Karpas-422 (cell line): ENCODE data around the gene F3. TPM values are rescaled to one million over a fixed set of nuclear protein-coding genes. Genes with fewer than 3 reads are reported as not detected.

Experiments used
- DNase-seq: peaks from one replicate; pipeline ENCODE4 v3.0.0-alpha.2; 2015
- H2AFZ ChIP-seq: fragments of 200-600 bp; sonication (generic); 2 replicates; pipeline ENCODE4 v1.6.1; 2014; ENCODE audit warnings: antibody characterized with exemption, low read length, mixed read lengths
- H3K27ac ChIP-seq: fragments of 200-600 bp; sonication (generic); 2 replicates; pipeline ENCODE4 v1.5.1; 2014; ENCODE audit warnings: mild to moderate bottlenecking, low read length, moderate library complexity
- H3K27me3 ChIP-seq: fragments of 200-600 bp; sonication (generic); 2 replicates; pipeline ENCODE4 v1.6.1; 2014; ENCODE audit warnings: low read length, mixed read lengths
- H3K36me3 ChIP-seq: fragments of 200-600 bp; sonication (generic); 2 replicates; pipeline ENCODE4 v1.6.1; 2014; ENCODE audit warnings: low read length, mixed read lengths; ENCODE audit not compliant: insufficient read depth
- H3K4me1 ChIP-seq: fragments of 200-600 bp; sonication (generic); 2 replicates; pipeline ENCODE4 v1.6.1; 2014; ENCODE audit warnings: mild to moderate bottlenecking, low read length, mixed read lengths
- H3K4me2 ChIP-seq: fragments of 200-600 bp; sonication (generic); 2 replicates; pipeline ENCODE4 v1.6.1; 2014; ENCODE audit warnings: low read length, low read depth, mild to moderate bottlenecking; ENCODE audit not compliant: poor library complexity, severe bottlenecking
- H3K4me3 ChIP-seq: fragments of 200-600 bp; sonication (generic); 2 replicates; pipeline ENCODE4 v1.5.1; 2014; ENCODE audit warnings: mild to moderate bottlenecking, antibody characterized with exemption, low read length, mixed read lengths
- H3K79me2 ChIP-seq: fragments of 200-600 bp; sonication (generic); 2 replicates; pipeline ENCODE4 v1.6.1; 2014; ENCODE audit warnings: mild to moderate bottlenecking, low read length, mixed read lengths
- H3K9ac ChIP-seq: fragments of 200-600 bp; sonication (generic); 2 replicates; pipeline ENCODE4 v1.6.0; 2014; ENCODE audit warnings: low read length
- H3K9me2 ChIP-seq: fragments of 200-600 bp; sonication (generic), shearing (Covaris generic); replicated peaks from 2 replicates; pipeline ENCODE4 v1.6.0; 2014; ENCODE audit warnings: mild to moderate bottlenecking, low read length, moderate library complexity; ENCODE audit not compliant: insufficient read depth
- H3K9me3 ChIP-seq: fragments of 300-700, 200-600 bp; sonication (generic); 2 replicates; pipeline ENCODE4 v1.6.1; 2014; ENCODE audit warnings: low read length, mixed read lengths
- H4K20me1 ChIP-seq: fragments of 200-600 bp; sonication (generic); 2 replicates; pipeline ENCODE4 v1.6.1; 2014; ENCODE audit warnings: mild to moderate bottlenecking, antibody characterized with exemption, low read length, low read depth; ENCODE audit not compliant: insufficient read depth
- total RNA-seq: library from RNA; depleted of rRNA; stranded (reverse); fragments of >200 nt; shearing (Covaris generic); gene quantifications from 2 replicates; pipeline ENCODE4 v1.2.3, GENCODE V29; 2014; ENCODE audit warnings: low replicate concordance

Gene F3
- total RNA-seq, 1 experiment from 2014 or later: not detected

GRCh38 chr1:94529416-94529815, 12.1 kb downstream of the F3 start:
- Histone ChIP-seq H3K4me2 (no peak overlapping the region), H2AFZ (no peak overlapping the region), H3K27me3 (no peaks in the 10 kb centered on the region), H3K79me2 (no peaks in the 10 kb centered on the region), H3K9me2 (no peaks in the 10 kb centered on the region), H3K9ac (no peak overlapping the region), H3K4me3 (no peak overlapping the region), H3K36me3 (no peaks in the 10 kb centered on the region), H3K9me3 (no peaks in the 10 kb centered on the region), H3K4me1 (no peaks in the 10 kb centered on the region), H3K27ac (no peak overlapping the region), H4K20me1 (no peaks in the 10 kb centered on the region)
- DNase-seq: no peak

GRCh38 chr1:94528826-94529225, 12.7 kb downstream of the F3 start:
- Histone ChIP-seq H3K9ac (no peak overlapping the region), H3K4me2 (no peak overlapping the region), H3K27ac (no peak overlapping the region), H3K4me3 (no peak overlapping the region), H2AFZ (no peak overlapping the region), H3K9me2 (no peaks in the 10 kb centered on the region), H3K79me2 (no peaks in the 10 kb centered on the region), H3K9me3 (no peaks in the 10 kb centered on the region), H3K4me1 (no peaks in the 10 kb centered on the region), H3K36me3 (no peaks in the 10 kb centered on the region), H3K27me3 (no peaks in the 10 kb centered on the region), H4K20me1 (no peaks in the 10 kb centered on the region)
- no peak for DNase-seq

- H3K36me3 ChIP-seq: no peaks in the 10 kb centered on the region
- H3K79me2 ChIP-seq: no peaks in the 10 kb centered on the region
- no peaks in the 10 kb centered on the region for H3K4me1 ChIP-seq
Observed at GRCh38 chr1:94528299-94528698, 13.3 kb downstream of the F3 start.

GRCh38 chr1:94527447-94528031, 14.0 kb downstream of the F3 start:
- Histone ChIP-seq H3K4me3 (no peak overlapping the region), H3K4me2 (no peak overlapping the region), H3K9me3 (no peaks in the 10 kb centered on the region), H3K36me3 (no peaks in the 10 kb centered on the region), H2AFZ (no peak overlapping the region), H3K79me2 (no peaks in the 10 kb centered on the region), H3K27ac (no peak overlapping the region), H3K4me1 (no peaks in the 10 kb centered on the region), H3K9me2 (no peaks in the 10 kb centered on the region), H3K27me3 (no peaks in the 10 kb centered on the region), H4K20me1 (no peaks in the 10 kb centered on the region), H3K9ac (no peak overlapping the region)
- peak; percentile 46 for DNase-seq

More at GRCh38 chr1:94528299-94528698, 13.3 kb downstream of the F3 start:
- no peak overlapping the region for H3K4me3 ChIP-seq
- H3K4me2 ChIP-seq: no peak overlapping the region
- no peak for DNase-seq
- no peaks in the 10 kb centered on the region for H3K9me3 ChIP-seq
- no peaks in the 10 kb centered on the region for H3K27me3 ChIP-seq
- no peak overlapping the region for H3K27ac ChIP-seq
- H4K20me1 ChIP-seq: no peaks in the 10 kb centered on the region
- no peak overlapping the region for H2AFZ ChIP-seq
- H3K9me2 ChIP-seq: no peaks in the 10 kb centered on the region
- H3K9ac ChIP-seq: no peak overlapping the region

- no peak overlapping the region for H3K4me3 ChIP-seq
- H3K27ac ChIP-seq: no peak overlapping the region
- no peaks in the 10 kb centered on the region for H3K27me3 ChIP-seq
- no peaks in the 10 kb centered on the region for H4K20me1 ChIP-seq
- H3K9ac ChIP-seq: no peak overlapping the region
- H3K9me3 ChIP-seq: no peaks in the 10 kb centered on the region
- no peak for DNase-seq
- H3K4me1 ChIP-seq: no peaks in the 10 kb centered on the region
- H3K36me3 ChIP-seq: no peaks in the 10 kb centered on the region
- H3K79me2 ChIP-seq: no peaks in the 10 kb centered on the region
- no peak overlapping the region for H2AFZ ChIP-seq
- H3K4me2 ChIP-seq: no peak overlapping the region
- no peaks in the 10 kb centered on the region for H3K9me2 ChIP-seq
Observed at GRCh38 chr1:94526152-94526980, 15.2 kb downstream of the F3 start.

- DNase-seq: no peak
- no peaks in the 10 kb centered on the region for H3K27me3 ChIP-seq
- H3K4me1 ChIP-seq: no peaks in the 10 kb centered on the region
- no peak overlapping the region for H3K27ac ChIP-seq
- no peaks in the 10 kb centered on the region for H4K20me1 ChIP-seq
- H3K4me3 ChIP-seq: no peak overlapping the region
- no peaks in the 10 kb centered on the region for H3K9me2 ChIP-seq
- no peaks in the 10 kb centered on the region for H3K9me3 ChIP-seq
- no peak overlapping the region for H3K4me2 ChIP-seq
- H3K9ac ChIP-seq: no peak overlapping the region
- H3K36me3 ChIP-seq: no peaks in the 10 kb centered on the region
- no peaks in the 10 kb centered on the region for H3K79me2 ChIP-seq
- H2AFZ ChIP-seq: no peak overlapping the region
Observed at GRCh38 chr1:94524531-94524930, 17.0 kb downstream of the F3 start.

GRCh38 chr1:94522304-94522703, 19.3 kb downstream of the F3 start:
- Histone ChIP-seq H3K9me3 (no peaks in the 10 kb centered on the region), H3K79me2 (no peaks in the 10 kb centered on the region), H3K9me2 (no peaks in the 10 kb centered on the region), H2AFZ (no peak overlapping the region), H3K9ac (no peak overlapping the region), H3K27ac (no peak overlapping the region), H3K36me3 (no peaks in the 10 kb centered on the region), H3K4me1 (no peaks in the 10 kb centered on the region), H3K4me3 (no peak overlapping the region), H3K27me3 (no peaks in the 10 kb centered on the region), H4K20me1 (no peaks in the 10 kb centered on the region), H3K4me2 (no peak overlapping the region)
- DNase-seq: peak; percentile 47

- no peaks in the 10 kb centered on the region for H3K27me3 ChIP-seq
- DNase-seq: no peak
- H3K4me1 ChIP-seq: no peaks in the 10 kb centered on the region
- H4K20me1 ChIP-seq: no peaks in the 10 kb centered on the region
- no peak overlapping the region for H3K4me3 ChIP-seq
- no peak overlapping the region for H2AFZ ChIP-seq
- no peak overlapping the region for H3K9ac ChIP-seq
- no peaks in the 10 kb centered on the region for H3K9me2 ChIP-seq
- H3K4me2 ChIP-seq: no peak overlapping the region
- no peaks in the 10 kb centered on the region for H3K79me2 ChIP-seq
- no peaks in the 10 kb centered on the region for H3K36me3 ChIP-seq
- H3K27ac ChIP-seq: no peak overlapping the region
- no peaks in the 10 kb centered on the region for H3K9me3 ChIP-seq
Observed at GRCh38 chr1:94519351-94519750, 22.2 kb downstream of the F3 start.
